Endothelial cell of umbilical vein (primary cell): ENCODE data around the gene RNFT2. TPM values are rescaled to one million over a fixed set of nuclear protein-coding genes. Genes with fewer than 3 reads are reported as not detected.

ENCODE experiments used
- BruUV-seq: library from RNA; stranded (reverse); fragments of 400-500 nt; replicated peaks from 2 replicates; lab custom pipeline; 2021; lab: Mats Ljungman, UMichigan
- CTCF ChIA-PET: fragments of 300-600, 350-600 bp; sonication (Branson Sonifier 250); formaldehyde crosslinking; loops from one replicate; lab custom pipeline; 2021; ENCODE audit warnings: antibody characterized with exemption, inconsistent platforms; lab: Charles Lee
- POLR2A ChIA-PET: fragments of 300-600, 350-600 bp; sonication (Branson Sonifier 250); formaldehyde crosslinking; loops from one replicate; lab custom pipeline; 2021; ENCODE audit warnings: antibody characterized with exemption, inconsistent platforms; lab: Charles Lee
- DNase-seq: peaks from one replicate; pipeline ENCODE4 v3.0.0-alpha.2; 2011; ENCODE audit warnings: low read depth, low spot score
- FAIRE-seq: peaks from 2 replicates; lab custom pipeline; 2011; peaks lifted over from hg19 to GRCh38; lab: Jason Lieb, UNC
- H2AFZ ChIP-seq: 2 replicates; pipeline ENCODE4 v1.6.0; 2012; ENCODE audit warnings: low read depth, low read length, control low read depth, inconsistent platforms
- H3K27ac ChIP-seq: 2 replicates; pipeline ENCODE4 v1.5.1; 2011; ENCODE audit warnings: low read depth, mild to moderate bottlenecking, control low read depth, low read length, moderate library complexity; ENCODE audit not compliant: insufficient read depth
- H3K27me3 ChIP-seq, 2 experiments: 2 replicates each; pipeline versions ENCODE4 v1.6.0 to v1.6.1; 2011; ENCODE audit warnings: low read length in 2 of 2, mixed read lengths in 1 of 2; ENCODE audit not compliant: control insufficient read depth in 2 of 2, insufficient read depth in 2 of 2
- H3K36me3 ChIP-seq, 2 experiments: 2 replicates in 1 of 2; 3 replicates in 1 of 2; pipeline ENCODE4 v1.5.1; 2011; ENCODE audit warnings: low read length in 2 of 2, mild to moderate bottlenecking in 1 of 2, moderate library complexity in 1 of 2; ENCODE audit not compliant: control insufficient read depth in 2 of 2, insufficient read depth in 2 of 2; ENCODE audit errors: extremely low read depth in 1 of 2
- H3K4me1 ChIP-seq: 3 replicates; pipeline ENCODE4 v1.5.1; 2011; ENCODE audit warnings: mild to moderate bottlenecking, low read length; ENCODE audit not compliant: control insufficient read depth, insufficient read depth; ENCODE audit errors: extremely low read depth
- H3K4me2 ChIP-seq: 2 replicates; pipeline ENCODE4 v1.6.1; 2011; ENCODE audit warnings: low read length, control low read depth, mixed read lengths; ENCODE audit not compliant: insufficient read depth
- H3K4me3 ChIP-seq, 3 experiments: fragments of 200-600 bp in 1 of 3; sonication (generic), shearing (Covaris generic) in 1 of 3; replicated peaks in 1 of 3; 2 replicates each; pipeline ENCODE4 v1.5.1; 2011 to 2016; ENCODE audit warnings: control low read depth in 3 of 3, low read length in 3 of 3, mild to moderate bottlenecking in 2 of 3, inconsistent platforms in 1 of 3, low read depth in 1 of 3, moderate library complexity in 1 of 3; ENCODE audit not compliant: insufficient read depth in 1 of 3
- H3K79me2 ChIP-seq: 2 replicates; pipeline ENCODE4 v1.6.0; 2012; ENCODE audit warnings: low read length, inconsistent platforms; ENCODE audit not compliant: control insufficient read depth, insufficient read depth
- H3K9ac ChIP-seq: replicated peaks from 2 replicates; pipeline ENCODE3; 2011; ENCODE audit warnings: low read length, control low read depth; ENCODE audit not compliant: insufficient read depth; ENCODE audit errors: extremely low read depth
- H3K9me1 ChIP-seq: replicated peaks from 3 replicates; pipeline ENCODE4 v1.6.0; 2011; ENCODE audit warnings: mild to moderate bottlenecking, low read length; ENCODE audit not compliant: control insufficient read depth, insufficient read depth; ENCODE audit errors: extremely low read depth
- H3K9me3 ChIP-seq: replicated peaks from 2 replicates; pipeline ENCODE4 v1.5.1; 2012; ENCODE audit warnings: low read length, inconsistent platforms; ENCODE audit not compliant: control insufficient read depth, insufficient read depth
- H4K20me1 ChIP-seq: replicated peaks from 2 replicates; pipeline ENCODE3; 2011; ENCODE audit warnings: mild to moderate bottlenecking, low read length; ENCODE audit not compliant: control insufficient read depth, insufficient read depth; ENCODE audit errors: extremely low read depth
- CTCF ChIP-seq, 2 donors: IDR thresholded peaks; 1 replicate in 1 of 2; 2 replicates in 1 of 2; pipeline ENCODE4 v1.5.1; 2011; ENCODE audit warnings: low read length in 2 of 2, mild to moderate bottlenecking in 2 of 2, moderate library complexity in 2 of 2, control low read depth in 1 of 2, inconsistent platforms in 1 of 2, low read depth in 1 of 2; ENCODE audit not compliant: insufficient read depth in 1 of 2; ENCODE audit errors: extremely low read depth in 1 of 2
- EZH2 ChIP-seq: IDR thresholded peaks from 2 replicates; pipeline ENCODE4 v1.6.1; 2012; ENCODE audit warnings: borderline replicate concordance, low read depth, mild to moderate bottlenecking, moderate library complexity, low read length, inconsistent platforms; ENCODE audit not compliant: severe bottlenecking
- FOS ChIP-seq: IDR thresholded peaks from 2 replicates; pipeline ENCODE4 v1.6.1; 2011; ENCODE audit warnings: mild to moderate bottlenecking, low read length, moderate library complexity, borderline replicate concordance; ENCODE audit not compliant: insufficient read depth
- GATA2 ChIP-seq: IDR thresholded peaks from 2 replicates; pipeline ENCODE4 v1.7.0; 2011; ENCODE audit warnings: low read depth, mild to moderate bottlenecking, moderate library complexity, mixed read lengths, low read length; ENCODE audit not compliant: insufficient read length, insufficient read depth
- JUN ChIP-seq: IDR thresholded peaks from 2 replicates; pipeline ENCODE4 v1.6.1; 2011; ENCODE audit warnings: borderline replicate concordance, low read depth; ENCODE audit not compliant: insufficient read length, insufficient read depth
- MAX ChIP-seq: IDR thresholded peaks from 2 replicates; pipeline ENCODE4 v1.6.1; 2011; ENCODE audit not compliant: insufficient read depth, insufficient read length
- MYC ChIP-seq: IDR thresholded peaks from one replicate; pipeline ENCODE4 v1.6.1; 2011; ENCODE audit warnings: mild to moderate bottlenecking, low read depth, low read length
- POLR2A ChIP-seq: IDR thresholded peaks from 2 replicates; pipeline ENCODE4 v1.6.1; 2012; ENCODE audit warnings: low read depth, mild to moderate bottlenecking, control low read depth, low read length
- POLR2AphosphoS5 ChIP-seq: IDR thresholded peaks from 2 replicates; pipeline ENCODE4 v1.6.1; 2012; ENCODE audit warnings: low read depth, mild to moderate bottlenecking, control low read depth, low read length, moderate library complexity; ENCODE audit not compliant: insufficient read depth
- dilution Hi-C: fragments of 300-500 bp; cut with MboI; formaldehyde crosslinking; loops from one replicate; pipeline ENCODE4 v1.15.0; 2019; ENCODE audit warnings: low sequenced_read_pairs; ENCODE audit not compliant: extremely low pct_ligation_motif_present
- intact Hi-C: fragments of 100-400 bp; cut with micrococcal nuclease; formaldehyde crosslinking; loops from one replicate; pipeline ENCODE4 v1.10.0; 2022
- polyA plus RNA-seq, 4 experiments: library from polyadenylated mRNA; depleted of rRNA in 3 of 4; stranded (reverse) in 3 of 4; unstranded in 1 of 4; fragments of >200 nt; gene quantifications; 2 replicates each; pipeline versions ENCODE4 v1.2.1 to v1.2.3, GENCODE V29; 2011 to 2012; ENCODE audit warnings: missing spikeins in 1 of 4
- total RNA-seq: library from RNA; stranded (reverse); gene quantifications from 2 replicates; pipeline ENCODE4 v1.2.3, GENCODE V29; 2021

The RNFT2 gene
- total and polyA plus RNA-seq, 2 donors (not counting 3 experiments of a cell fraction or from before 2014, with no cell fraction given), result 1.4 to 6.6 TPM

- ChIA-PET POLR2A (no interaction called here), CTCF (interaction anchor here (1.9 kb wide), 1 partner anchor 11 kb away, joined by 4 read pairs; no protein-coding TSS in a partner anchor)
- dilution Hi-C loops (no loop called here), intact Hi-C loops (no loop called here)
- Histone ChIP-seq H3K9me3 (no peaks in the 10 kb centered on the region), H3K27ac (no peak overlapping the region), H3K4me2 (no peak overlapping the region), H3K4me1 (no peaks in the 10 kb centered on the region), H3K79me2 (no peaks in the 10 kb centered on the region), H4K20me1 (no peaks in the 10 kb centered on the region), H3K27me3 (no peaks in the 10 kb centered on the region), H3K36me3 (no peaks in the 10 kb centered on the region), H2AFZ (no peak overlapping the region), H3K4me3 (no peak overlapping the region), H3K9me1 (no peaks in the 10 kb centered on the region), H3K9ac (no peak overlapping the region)
- FAIRE-seq, result no peak
- TF ChIP-seq MAX (no peak), POLR2AphosphoS5 (no peak), EZH2 (no peak), POLR2A (no peak), GATA2 (no peak), MYC (no peak), CTCF (IDR thresholded peaks at IDR 0.05; ENCODE audit: extremely low read depth in 1 of 2, insufficient read depth in 1 of 2, low read depth in 1 of 2, low read length in 2 of 2) (no peak), FOS (no peak), JUN (no peak)
- BruUV-seq, result no TSS peak
- DNase-seq, result no peak
Measured at GRCh38 chr12:116852303-116852702, 114.2 kb downstream of the RNFT2 start.
